GM19023 (cell line): ENCODE measurements around the gene PRDM11.

Experiments used
- ATAC-seq: cut with Tn5 transposase; IDR thresholded peaks from one replicate; pipeline ENCODE4 v1.9.1; 2021; ENCODE audit warnings: mild to moderate bottlenecking, moderate library complexity; ENCODE audit not compliant: unreplicated experiment

Gene PRDM11

GRCh38 chr11:45157247-45158209, 11.1 kb downstream of the PRDM11 start:
- ATAC-seq = no peak

- no peak for ATAC-seq
Observed at GRCh38 chr11:45158210-45158731, 11.8 kb downstream of the PRDM11 start.

- no peak for ATAC-seq
Observed at GRCh38 chr11:45158891-45159605, 12.6 kb downstream of the PRDM11 start.

- ATAC-seq = no peak
Observed at GRCh38 chr11:45159781-45160365, 13.4 kb downstream of the PRDM11 start.

- ATAC-seq = no peak
Observed at GRCh38 chr11:45161252-45162063, 15.0 kb downstream of the PRDM11 start.

- ATAC-seq = no peak
Observed at GRCh38 chr11:45162064-45162375, 15.6 kb downstream of the PRDM11 start.

GRCh38 chr11:45162916-45163879, 16.8 kb downstream of the PRDM11 start:
- ATAC-seq = no peak

GRCh38 chr11:45163956-45164575, 17.6 kb downstream of the PRDM11 start:
- no peak for ATAC-seq

GRCh38 chr11:45165386-45165785, 18.9 kb downstream of the PRDM11 start:
- ATAC-seq = no peak

- ATAC-seq = no peak
Observed at GRCh38 chr11:45165806-45166603, 19.6 kb downstream of the PRDM11 start.

- no peak for ATAC-seq
Observed at GRCh38 chr11:45166604-45166897, 20.1 kb downstream of the PRDM11 start.

GRCh38 chr11:45167283-45167682, 20.8 kb downstream of the PRDM11 start:
- no peak for ATAC-seq

GRCh38 chr11:45168366-45169130, 22.1 kb downstream of the PRDM11 start:
- no peak for ATAC-seq

- ATAC-seq = no peak
Observed at GRCh38 chr11:45169310-45170072, 23.1 kb downstream of the PRDM11 start.

GRCh38 chr11:45170484-45170883, 24.0 kb downstream of the PRDM11 start:
- ATAC-seq = no peak

- ATAC-seq = no peak
Observed at GRCh38 chr11:45171550-45171949, 25.1 kb downstream of the PRDM11 start.

GRCh38 chr11:45173064-45173463, 26.6 kb downstream of the PRDM11 start:
- ATAC-seq = no peak
